ENCODE measurements around the gene TPSG1.
A peak's percentile ranks its signal among the peaks of the same experiment; 100 is the strongest.
"Not testable (repeated sequence)": the region's sequence is repeated elsewhere in the genome, so short reads cannot be mapped to it uniquely, and the experiment has no call there.

TPSG1 gene

DNA sequence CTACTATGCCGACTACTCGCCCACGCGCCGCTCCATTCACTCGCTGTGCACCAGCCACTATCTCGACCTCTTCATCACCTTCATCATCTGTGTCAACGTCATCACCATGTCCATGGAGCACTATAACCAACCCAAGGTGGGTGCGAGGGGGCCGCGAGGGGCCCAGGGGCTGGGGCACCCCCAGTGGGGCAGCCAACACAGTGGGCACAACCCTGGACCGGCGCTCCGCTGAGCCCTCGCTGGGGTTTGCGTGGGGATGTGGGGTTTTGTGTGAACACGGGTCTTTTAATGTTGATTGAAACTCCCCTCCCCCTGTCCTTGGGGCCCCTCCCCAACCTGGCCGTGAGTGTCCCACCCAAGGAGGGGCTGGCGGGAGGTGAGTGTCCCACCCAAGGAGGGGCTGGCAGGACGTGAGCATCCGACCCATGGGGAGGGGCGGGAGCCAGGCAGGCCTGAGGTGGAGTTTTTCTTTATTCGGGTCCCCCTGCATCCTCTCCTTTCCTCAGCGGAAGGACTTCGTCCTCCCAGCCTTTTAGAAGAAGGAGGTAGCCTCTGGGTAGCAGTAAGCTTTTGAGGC lies 11.2 kb downstream of the TPSG1 start:
- no peak for DNase-seq

DNA sequence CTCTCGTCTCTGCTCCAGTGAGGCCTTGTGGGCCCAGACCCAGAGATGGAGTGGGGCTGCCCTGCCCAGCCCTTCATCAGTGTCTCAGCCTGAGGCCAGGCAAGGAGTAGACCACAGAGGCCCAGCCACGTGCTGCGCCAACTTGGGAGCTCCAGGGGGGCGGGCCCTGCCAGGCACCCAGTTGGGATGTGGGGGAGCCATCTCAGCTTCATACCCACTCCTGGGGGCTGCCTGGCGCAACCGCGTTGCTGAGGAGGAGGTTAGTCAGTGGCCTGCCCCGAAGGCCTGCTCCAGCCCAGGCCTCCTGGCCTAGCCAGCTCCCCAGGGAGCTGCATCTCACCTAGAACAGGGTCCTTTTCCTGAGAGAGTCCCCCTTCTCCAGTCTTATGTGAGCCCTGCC lies 11.8 kb downstream of the TPSG1 start:
- no peak for DNase-seq

DNA sequence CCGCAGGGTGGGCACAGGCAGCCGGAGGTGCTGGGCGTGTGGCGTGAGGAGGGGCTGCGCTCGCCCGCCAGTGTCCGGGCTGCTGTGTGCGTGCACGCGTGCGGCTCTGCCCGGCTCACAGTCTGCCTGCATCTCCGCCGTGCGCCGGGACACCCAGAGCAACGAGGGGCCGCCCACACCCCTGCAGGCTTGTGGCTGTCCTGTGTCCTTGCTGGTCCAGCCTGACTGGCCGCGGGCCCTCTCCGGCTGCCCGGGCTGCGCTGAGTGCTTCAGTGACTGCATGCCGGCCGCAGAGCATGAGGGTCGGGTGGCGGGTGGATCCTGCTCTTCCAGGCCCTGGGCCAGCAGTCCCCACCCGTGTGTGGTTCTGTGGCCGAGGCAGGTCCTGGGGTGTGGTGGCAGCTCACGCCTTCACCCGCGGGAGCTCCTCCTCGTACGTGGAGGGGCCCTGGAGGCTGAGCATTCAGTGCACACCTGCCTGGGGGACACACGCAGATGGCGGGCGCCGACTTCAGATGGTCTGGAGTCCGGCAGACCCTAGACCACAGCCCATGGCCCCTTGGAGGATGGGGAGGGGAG lies 12.4 kb downstream of the TPSG1 start:
- no peak for DNase-seq

DNA sequence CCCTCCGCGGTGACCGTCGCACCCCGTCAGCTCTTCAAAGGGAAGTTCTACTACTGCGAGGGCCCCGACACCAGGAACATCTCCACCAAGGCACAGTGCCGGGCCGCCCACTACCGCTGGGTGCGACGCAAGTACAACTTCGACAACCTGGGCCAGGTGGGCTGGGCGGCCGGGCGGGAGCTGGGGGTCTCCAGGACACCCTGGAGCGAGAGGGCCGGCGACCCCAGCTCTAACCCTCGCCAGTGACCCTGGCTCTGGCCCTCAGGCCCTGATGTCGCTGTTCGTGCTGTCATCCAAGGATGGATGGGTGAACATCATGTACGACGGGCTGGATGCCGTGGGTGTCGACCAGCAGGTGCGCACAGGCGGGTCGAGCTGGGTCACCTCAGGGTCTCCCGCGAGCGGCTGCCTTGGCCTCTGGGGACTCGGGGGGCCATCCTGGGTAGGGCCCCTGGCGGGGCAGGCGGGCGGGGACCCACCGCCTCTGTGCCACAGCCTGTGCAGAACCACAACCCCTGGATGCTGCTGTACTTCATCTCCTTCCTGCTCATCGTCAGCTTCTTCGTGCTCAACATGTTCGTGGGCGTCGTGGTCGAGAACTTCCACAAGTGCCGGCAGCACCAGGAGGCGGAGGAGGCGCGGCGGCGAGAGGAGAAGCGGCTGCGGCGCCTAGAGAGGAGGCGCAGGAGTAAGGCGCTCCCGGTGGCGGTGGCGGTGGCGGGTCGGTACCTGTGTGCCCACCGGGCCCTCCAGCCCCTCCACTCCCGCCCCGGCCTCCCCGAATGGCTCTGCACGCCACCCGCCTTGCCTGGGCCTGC lies 13.4 kb downstream of the TPSG1 start:
- no peak for DNase-seq

DNA sequence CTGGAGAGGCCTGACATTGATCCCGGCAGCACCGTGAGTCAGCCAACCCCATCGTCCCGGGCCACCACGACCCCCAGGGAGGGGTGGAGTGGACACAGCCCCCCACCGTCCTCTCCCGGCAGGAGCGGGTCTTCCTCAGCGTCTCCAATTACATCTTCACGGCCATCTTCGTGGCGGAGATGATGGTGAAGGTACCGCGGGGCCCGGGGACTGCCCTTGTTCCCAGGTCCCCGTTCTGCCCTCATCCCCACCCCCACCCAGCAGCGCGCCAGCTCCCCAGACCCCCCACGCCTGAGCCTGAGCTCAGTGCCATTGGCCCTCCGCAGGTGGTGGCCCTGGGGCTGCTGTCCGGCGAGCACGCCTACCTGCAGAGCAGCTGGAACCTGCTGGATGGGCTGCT lies 14.6 kb downstream of the TPSG1 start:
- no peak for DNase-seq

DNA sequence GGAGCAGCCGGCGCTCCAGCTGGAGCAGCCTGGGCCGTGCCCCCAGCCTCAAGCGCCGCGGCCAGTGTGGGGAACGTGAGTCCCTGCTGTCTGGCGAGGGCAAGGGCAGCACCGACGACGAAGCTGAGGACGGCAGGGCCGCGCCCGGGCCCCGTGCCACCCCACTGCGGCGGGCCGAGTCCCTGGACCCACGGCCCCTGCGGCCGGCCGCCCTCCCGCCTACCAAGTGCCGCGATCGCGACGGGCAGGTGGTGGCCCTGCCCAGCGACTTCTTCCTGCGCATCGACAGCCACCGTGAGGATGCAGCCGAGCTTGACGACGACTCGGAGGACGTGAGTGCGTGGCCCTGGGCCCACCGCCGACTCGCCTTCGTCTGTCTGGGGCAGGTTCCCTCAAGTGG lies 16.0 kb downstream of the TPSG1 start:
- no peak for DNase-seq

DNA sequence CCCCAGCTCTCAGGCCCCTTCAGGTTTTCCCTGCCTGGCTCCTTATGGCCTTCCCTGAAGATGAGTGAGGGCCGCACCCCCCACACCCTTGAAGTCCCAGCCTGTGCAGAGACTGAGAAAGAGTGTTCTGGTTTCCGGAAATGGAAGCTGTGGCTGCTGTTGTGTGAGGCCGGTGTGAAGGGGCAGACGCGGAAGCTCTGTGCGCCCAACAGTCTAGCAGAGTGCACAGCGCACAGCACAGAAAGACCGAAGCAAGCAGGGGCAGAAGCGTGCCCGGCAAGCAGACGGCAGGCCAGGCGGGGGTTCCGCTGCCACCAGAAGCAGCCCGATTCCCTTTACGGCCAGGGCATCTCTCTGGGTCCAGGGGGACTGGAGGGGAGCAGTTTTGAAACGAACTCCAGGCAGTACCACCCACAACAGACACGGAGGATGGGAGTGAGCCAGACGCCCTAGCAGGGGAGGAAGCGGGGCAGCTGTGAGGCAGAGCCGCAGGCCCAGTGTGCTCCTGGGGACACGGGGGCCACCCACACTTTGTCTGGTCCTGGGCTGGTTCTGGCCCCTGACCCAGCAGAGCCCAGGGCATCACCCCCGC lies 16.7 kb downstream of the TPSG1 start:
- DNase-seq: peak in 1 of 5 donors; percentile 18

DNA sequence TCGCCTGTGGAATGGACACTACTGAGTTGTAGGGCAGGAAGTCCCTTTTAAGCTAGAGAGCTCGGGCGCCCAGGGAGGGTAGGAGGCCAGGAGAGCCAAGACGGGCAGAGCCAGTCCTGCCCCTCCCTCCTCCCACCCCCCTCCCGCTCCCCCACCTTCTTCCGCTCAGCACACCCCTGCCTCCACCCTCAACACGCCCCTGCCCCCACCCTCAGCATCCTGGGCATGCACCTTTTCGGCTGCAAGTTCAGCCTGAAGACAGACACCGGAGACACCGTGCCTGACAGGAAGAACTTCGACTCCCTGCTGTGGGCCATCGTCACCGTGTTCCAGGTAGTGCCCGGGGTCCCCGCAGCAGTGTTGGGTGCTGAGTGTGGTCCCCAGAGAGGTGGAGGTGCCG lies 18.3 kb downstream of the TPSG1 start:
- peak in 1 of 5 donors; percentile 15 for DNase-seq

DNA sequence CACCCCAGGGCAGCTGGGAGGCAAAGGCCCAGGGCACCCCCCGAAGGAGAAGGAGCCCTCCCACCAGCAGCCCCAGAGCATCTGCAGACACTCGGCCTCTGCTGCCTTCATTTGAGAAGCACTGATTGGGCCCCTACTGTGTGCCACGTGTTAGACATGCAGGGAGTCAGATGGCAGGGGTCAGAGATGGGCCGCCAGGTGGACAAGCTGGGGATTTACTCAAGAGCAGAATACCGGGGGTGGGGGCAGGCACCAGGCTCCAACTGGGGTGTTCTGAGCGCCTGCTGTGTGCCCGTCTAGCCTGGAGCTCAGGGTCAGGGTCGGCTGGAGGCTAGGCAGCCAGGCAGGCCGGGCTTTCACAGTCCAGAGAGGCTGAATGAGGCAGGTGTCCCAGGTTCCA lies 18.7 kb downstream of the TPSG1 start:
- DNase-seq: no peak

DNA sequence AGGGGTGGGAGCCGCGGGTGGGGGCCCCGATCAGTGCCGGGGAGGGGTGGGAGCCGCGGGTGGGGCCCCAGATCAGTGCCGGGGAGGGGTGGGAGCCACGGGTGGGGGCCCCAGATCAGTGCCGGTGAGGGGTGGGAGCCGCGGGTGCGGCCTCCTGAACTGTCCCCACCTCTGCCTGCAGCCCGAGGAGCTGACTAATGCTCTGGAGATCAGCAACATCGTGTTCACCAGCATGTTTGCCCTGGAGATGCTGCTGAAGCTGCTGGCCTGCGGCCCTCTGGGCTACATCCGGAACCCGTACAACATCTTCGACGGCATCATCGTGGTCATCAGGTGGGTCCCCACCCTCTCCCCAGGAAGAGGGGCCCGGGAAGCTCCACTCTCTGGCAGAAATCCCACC lies 20.1 kb downstream of the TPSG1 start:
- no peak for DNase-seq

DNA sequence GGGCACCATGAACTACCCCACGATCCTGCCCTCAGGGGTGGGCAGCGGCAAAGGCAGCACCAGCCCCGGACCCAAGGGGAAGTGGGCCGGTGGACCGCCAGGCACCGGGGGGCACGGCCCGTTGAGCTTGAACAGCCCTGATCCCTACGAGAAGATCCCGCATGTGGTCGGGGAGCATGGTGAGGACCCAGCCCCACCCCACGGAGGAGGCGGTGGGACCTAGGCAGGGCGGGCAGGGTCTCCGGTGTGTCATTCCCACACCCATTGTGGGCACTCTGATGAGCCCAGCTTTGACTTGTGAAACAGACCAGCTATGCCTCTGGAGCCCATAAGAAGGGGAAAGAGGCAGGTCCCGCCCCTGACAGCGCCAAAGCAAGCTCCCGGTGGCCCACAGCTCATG lies 22.8 kb downstream of the TPSG1 start:
- DNase-seq: no peak

DNA sequence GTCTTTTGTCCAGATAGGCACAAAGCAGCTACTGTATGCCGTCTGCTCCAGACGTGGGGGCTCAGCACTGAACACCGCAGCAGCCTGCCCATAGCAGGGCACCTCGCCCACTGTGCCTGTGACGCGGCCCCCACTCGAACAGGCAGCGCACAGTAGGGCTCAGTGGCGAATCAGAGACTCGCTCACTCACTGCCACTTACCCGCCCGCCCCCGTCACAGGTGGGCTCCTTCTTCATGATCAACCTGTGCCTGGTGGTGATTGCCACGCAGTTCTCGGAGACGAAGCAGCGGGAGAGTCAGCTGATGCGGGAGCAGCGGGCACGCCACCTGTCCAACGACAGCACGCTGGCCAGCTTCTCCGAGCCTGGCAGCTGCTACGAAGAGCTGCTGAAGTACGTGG lies 23.6 kb downstream of the TPSG1 start:
- no peak for DNase-seq

DNA sequence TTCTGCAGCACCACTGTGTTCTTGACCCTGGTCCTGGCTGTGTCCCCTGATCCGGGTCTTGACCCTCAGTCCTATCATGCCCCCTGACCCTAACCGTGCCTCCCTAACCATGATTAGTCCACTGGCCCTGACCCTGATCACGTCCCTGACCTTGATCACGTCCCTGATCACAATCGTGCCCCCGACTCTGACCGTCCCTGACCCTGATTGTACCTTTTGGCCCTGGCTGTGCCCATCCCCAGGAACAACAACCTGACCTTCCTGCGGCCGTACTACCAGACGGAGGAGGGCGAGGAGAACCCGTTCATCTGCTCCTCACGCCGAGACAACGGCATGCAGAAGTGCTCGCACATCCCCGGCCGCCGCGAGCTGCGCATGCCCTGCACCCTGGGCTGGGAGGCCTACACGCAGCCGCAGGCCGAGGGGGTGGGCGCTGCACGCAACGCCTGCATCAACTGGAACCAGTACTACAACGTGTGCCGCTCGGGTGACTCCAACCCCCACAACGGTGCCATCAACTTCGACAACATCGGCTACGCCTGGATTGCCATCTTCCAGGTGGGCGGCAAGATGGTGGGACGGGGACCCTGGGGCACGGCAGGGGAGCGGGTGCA lies 24.9 kb downstream of the TPSG1 start:
- no peak for DNase-seq

DNA sequence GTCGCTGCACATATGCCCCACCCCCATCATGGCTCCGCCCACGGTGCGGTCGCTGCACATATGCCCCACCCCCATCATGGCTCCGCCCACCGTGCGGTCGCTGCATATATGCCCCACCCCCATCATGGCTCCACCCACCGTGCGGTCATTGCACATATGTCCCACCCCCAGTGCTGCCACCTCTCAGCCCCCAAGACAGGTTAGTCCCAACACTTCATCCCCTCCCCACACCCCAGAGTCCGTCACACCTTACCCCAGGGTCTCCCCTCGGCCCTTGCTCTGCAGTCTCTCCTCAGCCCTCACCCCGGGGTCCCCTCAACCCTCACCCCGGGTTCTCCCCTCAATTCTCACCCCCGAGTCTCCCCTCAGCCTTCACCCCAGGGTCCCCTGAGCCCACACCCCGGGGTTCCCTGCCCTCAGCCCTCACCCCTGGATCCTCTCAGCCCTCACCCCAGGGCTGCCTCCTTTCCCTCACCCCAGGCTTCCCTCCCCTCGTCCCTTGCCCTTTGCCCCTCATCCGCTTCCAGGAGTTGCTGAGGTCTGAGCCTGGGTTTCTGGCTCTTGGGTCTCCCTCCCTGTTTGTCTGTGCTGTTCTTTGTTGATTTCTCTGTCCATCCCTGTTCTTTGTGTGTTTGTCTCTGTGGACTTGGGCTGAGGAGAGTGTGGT lies 25.6 kb downstream of the TPSG1 start:
- DNase-seq: no peak

DNA sequence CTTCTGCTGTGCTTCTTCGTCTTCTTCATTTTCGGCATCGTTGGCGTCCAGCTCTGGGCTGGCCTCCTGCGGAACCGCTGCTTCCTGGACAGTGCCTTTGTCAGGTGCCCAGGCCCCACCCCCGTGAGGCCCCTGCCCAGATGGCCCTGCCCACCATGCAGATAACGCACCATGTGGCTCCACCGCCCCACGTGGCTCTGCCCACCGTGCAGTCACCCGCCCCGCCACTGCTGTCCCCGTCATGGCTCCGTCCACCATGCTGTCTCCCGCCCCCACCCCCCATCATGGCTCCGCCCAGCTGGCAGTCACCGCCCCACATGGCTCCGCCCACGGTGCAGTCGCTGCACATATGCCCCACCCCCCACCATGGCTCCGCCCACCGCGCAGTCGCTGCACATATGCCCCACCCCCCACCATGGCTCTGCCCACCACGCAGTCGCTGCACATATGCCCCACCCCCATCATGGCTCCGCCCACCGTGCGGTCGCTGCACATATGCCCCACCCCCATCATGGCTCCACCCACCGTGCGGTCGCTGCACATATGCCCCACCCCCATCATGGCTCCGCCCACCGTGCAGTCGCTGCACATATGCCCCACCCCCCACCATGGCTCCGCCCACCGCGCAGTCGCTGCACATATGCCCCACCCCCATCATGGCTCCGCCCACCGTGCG lies 26.3 kb downstream of the TPSG1 start:
- not testable (repeated sequence) for DNase-seq

DNA sequence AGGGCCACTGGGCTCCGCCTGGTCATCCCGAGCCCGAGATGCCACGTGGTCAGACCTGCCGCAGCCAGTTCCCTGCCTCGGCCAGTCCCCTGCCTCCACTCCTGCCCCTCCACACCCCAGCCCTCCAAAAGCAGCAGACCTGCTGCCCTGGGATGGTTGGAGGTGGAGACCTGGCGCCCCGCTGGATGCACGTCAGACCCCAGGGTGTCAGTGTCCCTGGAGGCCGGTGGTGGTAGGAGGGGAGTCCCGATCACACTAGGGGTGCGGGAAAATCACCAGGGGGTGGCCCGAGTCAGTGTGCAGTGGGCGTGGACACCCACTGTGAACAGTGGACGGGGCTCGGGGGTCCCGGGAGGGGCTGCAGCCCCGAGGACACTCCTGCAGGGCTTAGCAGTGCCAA lies 26.9 kb downstream of the TPSG1 start:
- DNase-seq: no peak

DNA sequence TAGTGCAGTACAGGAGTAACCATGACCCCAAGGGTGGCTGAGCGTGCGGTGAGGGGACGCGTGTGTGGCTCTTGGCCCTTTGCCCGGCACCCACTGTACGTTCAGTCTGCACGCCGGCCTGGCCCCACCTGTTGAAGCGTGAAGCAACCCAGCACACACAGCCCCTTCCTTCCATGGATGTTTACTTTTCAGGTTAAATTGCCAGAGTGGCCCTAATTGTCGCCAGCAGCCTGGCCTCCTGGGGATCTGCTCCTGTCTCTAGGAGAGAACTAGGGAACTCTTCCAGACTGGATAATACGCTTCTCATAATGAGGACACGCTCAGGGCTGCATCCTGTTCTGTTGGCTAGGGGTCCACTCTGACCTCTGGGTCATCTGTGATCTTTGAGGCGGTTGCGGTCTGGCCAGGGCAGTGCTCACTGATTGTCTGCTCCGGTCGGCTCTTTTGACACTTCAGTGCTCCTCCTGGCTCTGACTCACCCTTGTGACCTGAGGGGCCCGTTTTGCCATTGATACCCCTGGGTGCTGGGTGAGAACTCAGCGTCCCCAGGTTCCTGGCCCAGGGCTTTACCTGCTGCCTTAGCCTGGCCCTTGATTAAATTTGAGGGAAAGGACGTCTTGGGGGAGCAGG lies 27.7 kb downstream of the TPSG1 start:
- no peak for DNase-seq

DNA sequence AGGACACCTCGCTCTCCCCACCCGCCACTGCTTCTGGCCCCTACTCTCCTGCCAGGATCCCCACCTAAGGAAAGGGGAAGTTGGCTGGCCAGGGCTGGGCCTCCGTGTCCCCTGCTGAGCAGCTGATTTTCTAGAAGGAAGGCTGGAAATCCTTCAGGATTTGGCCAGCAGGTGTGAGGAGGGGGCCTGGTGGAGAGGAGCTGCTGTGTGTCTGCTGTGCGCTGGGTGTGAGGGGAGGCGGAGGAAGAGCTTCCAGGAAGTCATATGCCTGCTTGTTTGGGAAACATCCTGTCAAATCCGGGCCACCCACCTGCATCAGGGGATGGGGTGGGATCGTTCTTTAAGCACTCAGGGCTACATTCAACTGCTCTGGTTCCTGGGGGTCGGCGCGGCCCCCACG lies 28.6 kb downstream of the TPSG1 start:
- no peak for DNase-seq

DNA sequence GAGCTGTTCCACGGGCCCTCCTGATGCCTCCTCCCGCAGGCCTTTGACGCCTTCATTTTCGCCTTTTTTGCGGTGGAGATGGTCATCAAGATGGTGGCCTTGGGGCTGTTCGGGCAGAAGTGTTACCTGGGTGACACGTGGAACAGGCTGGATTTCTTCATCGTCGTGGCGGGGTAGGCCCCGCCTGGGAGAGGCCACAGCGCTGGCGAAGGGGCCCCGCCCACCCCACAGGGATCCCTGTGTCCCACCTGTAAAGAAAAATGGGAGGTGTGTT lies 29.7 kb downstream of the TPSG1 start:
- DNase-seq: no peak

DNA sequence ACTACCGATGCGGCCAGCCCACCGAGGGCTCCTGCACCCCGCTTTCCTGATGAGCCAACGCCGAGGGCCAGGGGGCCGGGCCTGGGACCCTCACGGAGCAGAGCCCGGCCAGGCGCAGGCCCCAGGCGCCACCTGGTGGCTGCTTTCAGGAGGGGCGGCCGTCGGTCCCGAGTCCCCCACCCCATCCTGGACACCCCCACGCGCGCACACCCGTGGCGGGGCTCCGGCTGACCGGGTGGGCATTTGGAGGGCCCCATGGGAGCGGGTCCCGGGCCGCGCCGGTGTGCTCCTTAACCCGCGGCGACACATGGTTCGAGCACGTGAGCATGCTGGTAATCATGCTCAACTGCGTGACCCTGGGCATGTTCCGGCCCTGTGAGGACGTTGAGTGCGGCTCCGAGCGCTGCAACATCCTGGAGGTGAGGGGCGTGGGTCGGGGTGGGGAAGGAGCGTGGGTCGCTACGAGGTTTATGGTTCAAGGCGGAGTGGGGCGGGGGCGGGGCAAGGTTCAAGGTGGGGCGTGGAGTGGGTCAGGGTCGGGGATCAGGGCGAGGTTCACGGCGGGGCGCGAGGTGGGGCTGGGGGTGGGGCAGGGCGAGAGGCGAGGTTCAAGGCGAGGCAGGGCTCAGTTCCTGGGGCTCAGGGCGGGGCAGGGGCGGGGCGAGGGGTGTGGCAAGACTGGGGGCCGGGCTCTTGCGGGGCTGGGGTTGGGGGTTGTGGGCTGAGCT lies 30.2 kb downstream of the TPSG1 start:
- DNase-seq: no peak

DNA sequence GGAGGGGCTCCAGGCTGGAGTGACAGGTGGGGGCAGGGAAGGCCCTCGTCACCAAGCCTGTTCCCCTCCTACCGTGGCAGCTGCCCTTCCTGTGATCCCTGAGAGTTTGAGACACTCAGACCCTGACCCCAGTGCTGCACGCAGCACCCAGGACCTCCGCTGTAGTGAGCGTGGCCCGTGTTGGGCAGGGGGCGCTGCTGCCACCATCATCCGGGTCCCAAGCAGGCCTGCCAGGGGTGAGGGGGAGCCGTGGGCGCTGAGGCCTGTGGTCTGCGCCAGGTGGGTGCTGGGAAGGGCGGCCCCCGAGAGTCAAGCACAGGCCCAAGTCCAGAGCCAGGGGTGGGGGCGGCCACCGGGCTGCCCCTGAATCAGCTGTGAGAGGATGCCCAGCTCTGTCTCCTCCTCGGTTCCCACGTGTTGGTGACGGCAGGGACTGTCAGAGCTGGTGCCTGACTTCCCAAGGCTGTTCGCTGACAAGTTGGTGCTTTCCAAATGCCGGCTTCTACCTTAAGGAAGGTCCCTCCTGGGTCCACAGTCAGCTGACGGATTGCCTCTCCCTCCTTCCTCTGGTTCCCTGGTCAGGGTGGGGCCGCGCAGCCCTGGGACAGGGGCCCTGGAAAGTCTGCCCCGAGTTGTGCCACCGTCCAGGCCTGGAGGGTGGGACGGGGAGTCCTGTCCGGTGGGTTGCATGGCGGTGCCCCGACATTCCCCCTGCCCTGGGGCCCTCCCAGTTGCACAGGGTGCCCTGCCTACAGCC lies 31.1 kb downstream of the TPSG1 start:
- DNase-seq: no peak
